HepG2 (cell line): ENCODE results near the gene HOXA5. TPM values are rescaled to one million over a fixed set of nuclear protein-coding genes. Genes with fewer than 3 reads are reported as not detected.

Experiments used
- AGO1 ChIP-seq: fragments of 200-400 bp; formaldehyde crosslinking; IDR thresholded peaks from 2 replicates; pipeline ENCODE4 v1.6.1; 2017; ENCODE audit warnings: mild to moderate bottlenecking, low read depth, low read length, moderate library complexity; ENCODE audit not compliant: poor library complexity, severe bottlenecking
- ATAD3A ChIP-seq: sonication (generic); formaldehyde crosslinking; IDR thresholded peaks from 2 replicates; pipeline ENCODE4 v1.4.0; 2020; ENCODE audit warnings: missing genetic modification reagents
- ATF7 ChIP-seq, 2 experiments: fragments of 450-650 bp in 1 of 2; sonication (generic) in 1 of 2; formaldehyde crosslinking in 1 of 2; IDR thresholded peaks; 2 replicates each; pipeline versions ENCODE4 v1.4.0 to v1.6.1; 2016 to 2020; ENCODE audit warnings: antibody characterized with exemption in 1 of 2, mild to moderate bottlenecking in 1 of 2, missing genetic modification reagents in 1 of 2
- ETV6 ChIP-seq: sonication (generic); formaldehyde crosslinking; conservative IDR thresholded peaks from 2 replicates; pipeline ENCODE4 v1.4.0; 2020; ENCODE audit warnings: missing genetic modification reagents
- HOMEZ ChIP-seq: IDR thresholded peaks from 2 replicates; pipeline ENCODE4 v1.6.1; 2016; ENCODE audit warnings: low read depth
- RBM39 ChIP-seq: fragments of 200-400 bp; formaldehyde crosslinking; IDR thresholded peaks from one replicate; pipeline ENCODE4 v1.6.1; 2018; ENCODE audit warnings: antibody characterized with exemption, mild to moderate bottlenecking, low read depth, low read length; ENCODE audit not compliant: poor library complexity, severe bottlenecking
- ZBTB10 ChIP-seq: sonication (generic); formaldehyde crosslinking; IDR thresholded peaks from 2 replicates; pipeline ENCODE4 v1.4.0; 2020; ENCODE audit warnings: missing genetic modification reagents, borderline replicate concordance
- ZNF136 ChIP-seq: sonication (generic); formaldehyde crosslinking; IDR thresholded peaks from 2 replicates; pipeline ENCODE4 v1.8.1; 2022; ENCODE audit warnings: low read depth, mild to moderate bottlenecking, moderate library complexity, missing genetic modification reagents
- ZNF337 ChIP-seq: sonication (generic); formaldehyde crosslinking; IDR thresholded peaks from 2 replicates; pipeline ENCODE4 v1.5.1; 2020; ENCODE audit warnings: missing genetic modification reagents, low read depth, mild to moderate bottlenecking, borderline replicate concordance
- ZNF550 ChIP-seq: sonication (generic); formaldehyde crosslinking; IDR thresholded peaks from 2 replicates; pipeline ENCODE4 v1.4.0; 2020; ENCODE audit warnings: mild to moderate bottlenecking, missing genetic modification reagents, borderline replicate concordance
- ZNF558 ChIP-seq: sonication (generic); formaldehyde crosslinking; IDR thresholded peaks from 2 replicates; pipeline ENCODE4 v1.9.0; 2022; ENCODE audit warnings: mild to moderate bottlenecking, missing genetic modification reagents, borderline replicate concordance
- ZNF614 ChIP-seq: IDR thresholded peaks from 2 replicates; pipeline ENCODE4 v1.6.1; 2018; ENCODE audit warnings: missing biosample characterization, missing genetic modification reagents, inconsistent platforms, borderline replicate concordance
- ZNF878 ChIP-seq: sonication (generic); formaldehyde crosslinking; IDR thresholded peaks from 2 replicates; pipeline ENCODE4 v1.8.1; 2023; ENCODE audit warnings: mild to moderate bottlenecking, missing genetic modification reagents, moderate library complexity
- polyA plus RNA-seq, 8 experiments: library from polyadenylated mRNA; depleted of rRNA in 3 of 8; stranded (reverse) in 7 of 8; unstranded in 1 of 8; fragments of >200 nt; fragmentation: Illumina TruSeq in 4 of 8; extraction: Trizol in 4 of 8; gene quantifications; 2 replicates each; pipeline versions ENCODE4 v1.2.1 to v1.2.3, GENCODE V29; 2011 to 2016; ENCODE audit warnings: low read depth in 4 of 8, missing spikeins in 1 of 8, mixed read lengths in 1 of 8; ENCODE audit not compliant: insufficient read depth in 1 of 8
- total RNA-seq, 5 experiments: library from RNA; depleted of rRNA; stranded (reverse); fragments of >200 nt; fragmentation: Illumina TruSeq; extraction: Trizol; gene quantifications; 2 replicates each; pipeline ENCODE4 v1.2.3, GENCODE V29; 2016; ENCODE audit warnings: low read depth in 1 of 5
- TF ChIP-seq, protein P1 (sequence below): sonication (generic); formaldehyde crosslinking; IDR thresholded peaks from 2 replicates; pipeline ENCODE4 v1.5.1; 2020; ENCODE audit warnings: mild to moderate bottlenecking, moderate library complexity, missing genetic modification reagents
- TF ChIP-seq, protein P2 (sequence below): sonication (generic); formaldehyde crosslinking; IDR thresholded peaks from 2 replicates; pipeline ENCODE4 v1.4.0; 2020; ENCODE audit warnings: missing genetic modification reagents
- TF ChIP-seq, protein P3 (sequence below): sonication (generic); formaldehyde crosslinking; conservative IDR thresholded peaks from 2 replicates; pipeline ENCODE4 v1.4.0; 2020; ENCODE audit warnings: missing genetic modification reagents

HOXA5 gene
- total and polyA plus RNA-seq, 2 of the 13 experiments (the other 11 are each of a cell fraction or from before 2014, with no cell fraction given) = 3.2 to 3.6 TPM

DNA sequence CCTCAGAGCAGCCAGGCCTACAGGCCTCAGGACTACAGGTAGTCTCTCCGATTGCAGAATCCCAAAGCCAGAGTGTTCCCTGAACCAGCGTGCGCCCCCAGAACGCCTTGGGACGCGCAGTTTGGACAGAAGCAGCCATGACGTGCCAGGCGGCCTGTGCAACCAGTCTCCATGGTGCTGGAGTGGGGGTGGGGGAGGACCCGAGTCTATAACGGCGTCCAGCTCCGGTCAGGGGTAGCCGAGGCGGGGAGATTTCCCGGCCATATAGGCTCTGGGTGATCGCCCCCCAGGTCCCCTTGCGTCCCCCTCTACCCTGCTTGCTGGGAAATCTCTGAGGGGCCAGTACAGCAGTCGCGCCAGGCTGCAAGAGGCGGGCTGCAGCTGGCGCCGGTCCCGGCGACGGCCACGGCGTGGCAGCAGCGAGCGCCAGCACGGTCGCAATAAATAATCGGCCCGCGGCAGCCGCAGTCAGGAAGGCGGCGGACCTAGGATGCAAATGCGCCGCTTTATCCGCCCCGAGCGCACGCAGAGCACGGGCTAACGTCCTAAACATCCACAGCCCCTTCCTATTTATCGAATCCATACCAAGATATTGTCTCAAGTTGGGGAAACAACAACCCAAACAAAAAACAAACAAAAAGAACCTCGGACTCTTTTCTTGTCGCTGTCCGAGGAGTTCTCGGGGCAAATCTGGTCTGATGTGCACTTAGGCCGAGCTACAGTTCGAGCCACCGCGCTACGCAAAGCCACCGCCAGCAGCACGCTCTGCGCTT, 7.3 kb upstream of the HOXA5 start (continued):
- TF ChIP-seq ZNF878 (CRISPR knock-in tag) (no peak), RBM39 (peak; percentile 48), ETV6 (CRISPR knock-in tag) (no peak), ZNF558 (CRISPR knock-in tag) (no peak), ZNF136 (0 out of 2 replicates have a peak, but pooled peaks have one; percentile 60), ZNF614 (CRISPR knock-in tag) (no peak), ZNF337 (CRISPR knock-in tag) (no peak), ATF7 (IDR thresholded peaks at IDR 0.05) (no peak), ATF7 (CRISPR knock-in tag; IDR thresholded peaks at IDR 0.05) (no peak), AGO1 (no peak), ZBTB10 (CRISPR knock-in tag) (no peak), ZNF550 (CRISPR knock-in tag) (no peak), ATAD3A (CRISPR knock-in tag) (no peak), HOMEZ (CRISPR knock-in tag) (no peak)
- TF ChIP-seq, protein P1, sequence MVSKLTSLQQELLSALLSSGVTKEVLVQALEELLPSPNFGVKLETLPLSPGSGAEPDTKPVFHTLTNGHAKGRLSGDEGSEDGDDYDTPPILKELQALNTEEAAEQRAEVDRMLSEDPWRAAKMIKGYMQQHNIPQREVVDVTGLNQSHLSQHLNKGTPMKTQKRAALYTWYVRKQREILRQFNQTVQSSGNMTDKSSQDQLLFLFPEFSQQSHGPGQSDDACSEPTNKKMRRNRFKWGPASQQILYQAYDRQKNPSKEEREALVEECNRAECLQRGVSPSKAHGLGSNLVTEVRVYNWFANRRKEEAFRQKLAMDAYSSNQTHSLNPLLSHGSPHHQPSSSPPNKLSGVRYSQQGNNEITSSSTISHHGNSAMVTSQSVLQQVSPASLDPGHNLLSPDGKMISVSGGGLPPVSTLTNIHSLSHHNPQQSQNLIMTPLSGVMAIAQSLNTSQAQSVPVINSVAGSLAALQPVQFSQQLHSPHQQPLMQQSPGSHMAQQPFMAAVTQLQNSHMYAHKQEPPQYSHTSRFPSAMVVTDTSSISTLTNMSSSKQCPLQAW = no peak
- TF ChIP-seq, protein P2, sequence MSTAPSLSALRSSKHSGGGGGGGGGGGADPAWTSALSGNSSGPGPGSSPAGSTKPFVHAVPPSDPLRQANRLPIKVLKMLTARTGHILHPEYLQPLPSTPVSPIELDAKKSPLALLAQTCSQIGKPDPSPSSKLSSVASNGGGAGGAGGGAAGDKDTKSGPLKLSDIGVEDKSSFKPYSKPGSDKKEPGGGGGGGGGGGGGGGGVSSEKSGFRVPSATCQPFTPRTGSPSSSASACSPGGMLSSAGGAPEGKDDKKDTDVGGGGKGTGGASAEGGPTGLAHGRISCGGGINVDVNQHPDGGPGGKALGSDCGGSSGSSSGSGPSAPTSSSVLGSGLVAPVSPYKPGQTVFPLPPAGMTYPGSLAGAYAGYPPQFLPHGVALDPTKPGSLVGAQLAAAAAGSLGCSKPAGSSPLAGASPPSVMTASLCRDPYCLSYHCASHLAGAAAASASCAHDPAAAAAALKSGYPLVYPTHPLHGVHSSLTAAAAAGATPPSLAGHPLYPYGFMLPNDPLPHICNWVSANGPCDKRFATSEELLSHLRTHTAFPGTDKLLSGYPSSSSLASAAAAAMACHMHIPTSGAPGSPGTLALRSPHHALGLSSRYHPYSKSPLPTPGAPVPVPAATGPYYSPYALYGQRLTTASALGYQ (CRISPR knock-in tag) = no peak
- TF ChIP-seq, protein P3, sequence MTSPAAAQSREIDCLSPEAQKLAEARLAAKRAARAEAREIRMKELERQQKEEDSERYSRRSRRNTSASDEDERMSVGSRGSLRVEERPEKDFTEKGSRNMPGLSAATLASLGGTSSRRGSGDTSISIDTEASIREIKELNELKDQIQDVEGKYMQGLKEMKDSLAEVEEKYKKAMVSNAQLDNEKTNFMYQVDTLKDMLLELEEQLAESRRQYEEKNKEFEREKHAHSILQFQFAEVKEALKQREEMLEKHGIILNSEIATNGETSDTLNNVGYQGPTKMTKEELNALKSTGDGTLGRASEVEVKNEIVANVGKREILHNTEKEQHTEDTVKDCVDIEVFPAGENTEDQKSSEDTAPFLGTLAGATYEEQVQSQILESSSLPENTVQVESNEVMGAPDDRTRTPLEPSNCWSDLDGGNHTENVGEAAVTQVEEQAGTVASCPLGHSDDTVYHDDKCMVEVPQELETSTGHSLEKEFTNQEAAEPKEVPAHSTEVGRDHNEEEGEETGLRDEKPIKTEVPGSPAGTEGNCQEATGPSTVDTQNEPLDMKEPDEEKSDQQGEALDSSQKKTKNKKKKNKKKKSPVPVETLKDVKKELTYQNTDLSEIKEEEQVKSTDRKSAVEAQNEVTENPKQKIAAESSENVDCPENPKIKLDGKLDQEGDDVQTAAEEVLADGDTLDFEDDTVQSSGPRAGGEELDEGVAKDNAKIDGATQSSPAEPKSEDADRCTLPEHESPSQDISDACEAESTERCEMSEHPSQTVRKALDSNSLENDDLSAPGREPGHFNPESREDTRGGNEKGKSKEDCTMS = no peak
